H9 (cell line): ENCODE measurements around the gene NFATC1. TPM values are rescaled to one million over a fixed set of nuclear protein-coding genes. Genes with fewer than 3 reads are reported as not detected.

ENCODE experiments used
- DNase-seq: peaks from one replicate; pipeline ENCODE4 v3.0.0-alpha.2; 2017
- H2AFZ ChIP-seq: one replicate; pipeline ENCODE4 v1.6.1; 2013; ENCODE audit warnings: mild to moderate bottlenecking, low read length, control low read depth, moderate library complexity
- H2AK5ac ChIP-seq: 2 replicates; pipeline ENCODE4 v1.6.1; 2013; ENCODE audit warnings: low read length, control low read depth, mixed read lengths; ENCODE audit not compliant: insufficient read length
- H2BK120ac ChIP-seq: one replicate; pipeline ENCODE4 v1.6.1; 2013; ENCODE audit warnings: low read depth, mild to moderate bottlenecking, low read length, control low read depth, inconsistent platforms; ENCODE audit not compliant: poor library complexity, severe bottlenecking
- H2BK12ac ChIP-seq: 2 replicates; pipeline ENCODE4 v1.6.1; 2013; ENCODE audit warnings: low read length, control low read depth, mixed read lengths, low read depth; ENCODE audit not compliant: insufficient read length
- H2BK15ac ChIP-seq: 2 replicates; pipeline ENCODE4 v1.6.1; 2013; ENCODE audit warnings: low read depth, low read length, control low read depth
- H2BK20ac ChIP-seq: one replicate; pipeline ENCODE4 v1.6.1; 2013; ENCODE audit warnings: low read depth, mild to moderate bottlenecking, low read length, control low read depth, inconsistent platforms; ENCODE audit not compliant: poor library complexity, severe bottlenecking
- H2BK5ac ChIP-seq: 2 replicates; pipeline ENCODE4 v1.6.1; 2013; ENCODE audit warnings: low read length, control low read depth, mixed read lengths; ENCODE audit not compliant: insufficient read length
- H3K14ac ChIP-seq: 2 replicates; pipeline ENCODE4 v1.6.1; 2013; ENCODE audit warnings: low read length, control low read depth; ENCODE audit not compliant: insufficient read depth
- H3K18ac ChIP-seq: 2 replicates; pipeline ENCODE4 v1.6.1; 2013; ENCODE audit warnings: low read depth, mild to moderate bottlenecking, mixed read lengths, low read length, control low read depth; ENCODE audit not compliant: insufficient read length
- H3K23ac ChIP-seq: 2 replicates; pipeline ENCODE4 v1.6.1; 2013; ENCODE audit warnings: low read length, control low read depth, mixed read lengths, low read depth; ENCODE audit not compliant: insufficient read length
- H3K23me2 ChIP-seq: 2 replicates; pipeline ENCODE4 v1.6.1; 2013; ENCODE audit warnings: low read depth, mild to moderate bottlenecking, mixed read lengths, low read length, control low read depth; ENCODE audit not compliant: insufficient read length, poor library complexity, severe bottlenecking
- H3K27ac ChIP-seq: 2 replicates; pipeline ENCODE4 v1.5.1; 2013; ENCODE audit warnings: low read length, control low read depth, mixed read lengths, low read depth; ENCODE audit not compliant: insufficient read length
- H3K27me3 ChIP-seq: 2 replicates; pipeline ENCODE4 v1.6.1; 2013; ENCODE audit warnings: low read length, control low read depth, inconsistent platforms; ENCODE audit not compliant: insufficient read depth
- H3K4ac ChIP-seq: 2 replicates; pipeline ENCODE4 v1.6.1; 2013; ENCODE audit warnings: low read depth, mild to moderate bottlenecking, control low read depth, inconsistent platforms, low read length, moderate library complexity
- H3K4me1 ChIP-seq: 2 replicates; pipeline ENCODE4 v1.6.1; 2013; ENCODE audit warnings: low read length, control low read depth, inconsistent platforms; ENCODE audit not compliant: insufficient read depth
- H3K4me2 ChIP-seq: 2 replicates; pipeline ENCODE4 v1.6.1; 2013; ENCODE audit warnings: low read length, control low read depth, mixed read lengths; ENCODE audit not compliant: insufficient read length, insufficient read depth
- H3K56ac ChIP-seq: 2 replicates; pipeline ENCODE4 v1.6.1; 2013; ENCODE audit warnings: low read depth, mild to moderate bottlenecking, mixed read lengths, low read length, control low read depth; ENCODE audit not compliant: insufficient read length
- H3K79me1 ChIP-seq: 2 replicates; pipeline ENCODE4 v1.6.1; 2013; ENCODE audit warnings: low read depth, mild to moderate bottlenecking, moderate library complexity, low read length, control low read depth, inconsistent platforms; ENCODE audit not compliant: insufficient read depth, poor library complexity, severe bottlenecking
- H3K79me2 ChIP-seq: 2 replicates; pipeline ENCODE4 v1.6.1; 2013; ENCODE audit warnings: low read length, control low read depth, inconsistent platforms; ENCODE audit not compliant: insufficient read depth
- H3K9ac ChIP-seq: 2 replicates; pipeline ENCODE4 v1.6.1; 2013; ENCODE audit warnings: low read length, control low read depth, mixed read lengths; ENCODE audit not compliant: insufficient read length; ENCODE audit errors: extremely low read depth
- H3K9me3 ChIP-seq: one replicate; pipeline ENCODE4 v1.6.1; 2013; ENCODE audit warnings: low read depth, low read length, inconsistent platforms; ENCODE audit not compliant: control insufficient read depth
- H3T11ph ChIP-seq: one replicate; pipeline ENCODE4 v1.6.1; 2013; ENCODE audit warnings: mild to moderate bottlenecking, low read length, control low read depth, inconsistent platforms
- H4K20me1 ChIP-seq: one replicate; pipeline ENCODE4 v1.6.1; 2013; ENCODE audit not compliant: control insufficient read depth, insufficient read length, insufficient read depth
- H4K5ac ChIP-seq: 2 replicates; pipeline ENCODE4 v1.6.1; 2013; ENCODE audit warnings: low read depth, mild to moderate bottlenecking, mixed read lengths, low read length, control low read depth; ENCODE audit not compliant: insufficient read length
- H4K8ac ChIP-seq: replicated peaks from 2 replicates; pipeline ENCODE4 v1.6.1; 2013; ENCODE audit warnings: low read length, control low read depth, mixed read lengths, low read depth; ENCODE audit not compliant: insufficient read length
- H4K91ac ChIP-seq: 2 replicates; pipeline ENCODE4 v1.6.1; 2013; ENCODE audit warnings: low read depth, mild to moderate bottlenecking, moderate library complexity, mixed read lengths, low read length, control low read depth; ENCODE audit not compliant: insufficient read length
- H3K27ac Mint-ChIP-seq, 3 experiments: 2 replicates in 2 of 3; 3 replicates in 1 of 3; pipeline ENCODE4 v1.8.0; 2020 to 2021; ENCODE audit warnings: mixed read lengths in 3 of 3, mild to moderate bottlenecking in 1 of 3, moderate library complexity in 1 of 3
- H3K27me3 Mint-ChIP-seq: 2 replicates; pipeline ENCODE4 v1.8.0; 2021; ENCODE audit warnings: low read depth, mild to moderate bottlenecking, moderate library complexity, mixed read lengths
- H3K36me3 Mint-ChIP-seq, 3 experiments: 2 replicates in 2 of 3; 3 replicates in 1 of 3; pipeline ENCODE4 v1.8.0; 2020 to 2021; ENCODE audit warnings: low read depth in 3 of 3, mixed read lengths in 3 of 3; ENCODE audit not compliant: insufficient read depth in 1 of 3
- H3K4me1 Mint-ChIP-seq, 2 experiments: 2 replicates each; pipeline ENCODE4 v1.8.0; 2020; ENCODE audit warnings: mixed read lengths in 2 of 2
- H3K4me3 Mint-ChIP-seq, 2 experiments: 2 replicates in 1 of 2; 3 replicates in 1 of 2; pipeline ENCODE4 v1.8.0; 2020 to 2021; ENCODE audit warnings: mild to moderate bottlenecking in 2 of 2, mixed read lengths in 2 of 2, moderate library complexity in 1 of 2
- H3K9me3 Mint-ChIP-seq, 2 experiments: 2 replicates in 1 of 2; 3 replicates in 1 of 2; pipeline ENCODE4 v1.8.0; 2020; ENCODE audit warnings: mild to moderate bottlenecking in 2 of 2, mixed read lengths in 2 of 2, moderate library complexity in 1 of 2
- CTCF ChIP-seq: fragments of 200-600 bp; sonication (generic); conservative IDR thresholded peaks from 3 replicates; pipeline ENCODE4 v1.8.0; 2021; ENCODE audit warnings: antibody characterized with exemption, mild to moderate bottlenecking
- WGBS: extraction: QIAGEN DNeasy Blood & Tissue Kit; methylation state at CpG from one replicate; pipeline ENCODE4 v1.1.7; 2013; ENCODE audit warnings: missing lambda C conversion rate, low lambda C conversion rate, mixed read lengths; ENCODE audit not compliant: insufficient read length; ENCODE audit errors: extremely low coverage; 5-methylcytosine and 5-hydroxymethylcytosine counted together
- total RNA-seq: library from RNA; stranded (reverse); gene quantifications from 2 replicates; pipeline ENCODE4 v1.2.1, GENCODE V29; 2021

NFATC1 gene
- total RNA-seq, 1 experiment from 2014 or later: 5.5 TPM

- Histone ChIP-seq H2AK5ac (no peak overlapping the region), H4K8ac (no peak overlapping the region), H4K20me1 (no peaks in the 10 kb centered on the region), H3K23ac (no peak overlapping the region), H3K18ac (no peak overlapping the region), H3K9me3 (no peaks in the 10 kb centered on the region), H4K91ac (no peak overlapping the region), H3K23me2 (no peaks in the 10 kb centered on the region), H2BK120ac (no peak overlapping the region), H3K56ac (no peak overlapping the region), H2AFZ (no peak overlapping the region), H2BK15ac (no peak overlapping the region), H3K4me1 (no peaks in the 10 kb centered on the region), H3K79me2 (no peaks in the 10 kb centered on the region), H3K27ac (no peak overlapping the region), H3K4ac (no peak overlapping the region), H2BK20ac (no peak overlapping the region), H3K9ac (no peak overlapping the region), H3K79me1 (no peaks in the 10 kb centered on the region), H3T11ph (no peak overlapping the region), H2BK5ac (no peak overlapping the region), H3K27me3 (no peaks in the 10 kb centered on the region), H3K14ac (no peak overlapping the region; the same call in 1 of the 2 replicates), H3K4me2 (no peak overlapping the region), H4K5ac (no peak overlapping the region), H2BK12ac (no peak overlapping the region)
- WGBS: no CpG with 5 or more reads among the region's 25 CpGs
- no peaks in the 10 kb centered on the region; a peak in 1 of 7 replicates for H3K36me3 Mint-ChIP-seq
- no peak overlapping the region for H3K4me3 Mint-ChIP-seq
- H3K9me3 Mint-ChIP-seq: no peaks in the 10 kb centered on the region
- no peaks in the 10 kb centered on the region for H3K27me3 Mint-ChIP-seq
- peaks cover under 1 to 3% of the 10 kb centered on the region in 2 experiments; a peak in 2 of 4 replicates for H3K4me1 Mint-ChIP-seq
- H3K27ac Mint-ChIP-seq: peak overlapping the region in 2 of 3 experiments; percentile 37 to 90; a peak in 2 of 7 replicates
- no peak for DNase-seq
- no peak for TF ChIP-seq CTCF
Observed at GRCh38 chr18:79479116-79479760, 83.5 kb downstream of the NFATC1 start.
